Superior temporal gyrus (tissue), 1 donor: ENCODE results near the gene MAPK12.

Experiments used
- DNase-seq: peaks from one replicate; pipeline ENCODE4 v3.0.0-alpha.2; 2016; ENCODE audit errors: extremely low spot score

MAPK12 gene

DNA sequence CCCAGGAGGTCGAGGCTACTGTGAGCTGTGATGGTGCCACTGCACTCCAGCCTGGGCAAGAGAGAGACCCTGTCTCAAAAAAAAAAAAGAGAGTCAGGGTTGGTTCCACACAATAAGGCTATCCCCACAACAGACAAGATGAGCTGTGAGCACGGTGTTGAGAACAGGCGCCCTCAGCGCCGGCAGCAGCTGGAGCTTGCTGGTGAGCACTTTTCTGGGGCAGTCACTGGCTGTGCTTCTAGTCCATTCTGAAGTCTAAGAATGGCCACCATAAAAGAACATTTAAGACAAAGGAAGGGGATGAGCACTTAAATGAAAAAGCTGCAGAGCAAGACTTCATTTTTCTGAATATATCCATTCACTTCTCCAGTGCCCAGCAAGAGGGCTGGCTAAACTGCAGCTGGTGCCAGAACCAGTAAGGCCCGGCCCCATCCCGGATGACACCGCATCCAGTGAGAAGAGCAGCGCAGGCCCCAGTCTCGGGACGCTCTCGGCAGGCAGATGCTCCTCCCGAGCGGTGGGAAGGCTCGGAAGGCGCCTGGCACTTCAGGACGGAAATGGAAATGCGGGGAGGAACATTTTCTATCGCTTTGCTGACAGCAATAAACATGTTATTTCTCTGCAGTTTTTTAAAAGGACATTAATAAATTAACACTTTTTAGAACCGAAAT is 28.9 kb downstream of the MAPK12 start:
- DNase-seq, result no peak

DNA sequence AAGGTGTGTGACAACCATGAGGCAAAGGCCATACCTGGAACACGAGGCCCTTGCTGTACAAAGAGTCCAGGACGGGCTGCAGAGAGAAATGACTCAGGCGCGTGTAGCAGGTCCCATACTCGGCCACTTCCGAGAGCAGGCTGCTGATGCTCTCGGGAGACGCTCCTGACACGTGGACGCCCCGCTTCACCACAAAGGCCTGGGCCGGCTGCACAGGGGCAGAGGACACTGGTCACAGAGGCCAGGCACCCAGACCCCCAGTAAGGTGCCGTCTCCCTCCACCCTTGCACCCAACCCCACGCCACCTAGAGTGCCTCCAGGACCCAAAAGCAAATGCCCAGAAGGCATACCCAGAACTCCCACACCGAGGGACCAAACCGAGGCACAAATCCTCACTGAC is 32.1 kb downstream of the MAPK12 start:
- no peak for DNase-seq

DNA sequence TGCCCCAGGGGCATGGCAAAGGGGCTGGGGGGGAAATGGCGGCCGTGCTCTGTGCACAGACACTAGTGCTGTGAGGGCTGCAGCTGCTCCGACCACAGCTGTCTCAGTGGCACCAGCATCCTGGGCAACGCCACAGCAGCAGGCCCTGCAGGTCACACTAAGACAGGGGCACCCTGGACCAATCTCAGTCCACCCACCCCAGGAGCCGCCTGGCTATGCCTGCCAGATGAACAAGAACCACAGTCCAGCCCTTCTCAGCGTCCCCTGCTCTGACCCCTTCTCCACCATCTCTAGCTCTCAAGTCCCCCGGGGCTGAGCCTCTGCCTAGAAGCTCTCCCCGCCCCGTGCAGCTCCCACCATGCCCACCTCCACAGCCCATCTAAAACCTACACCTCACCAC is 33.1 kb downstream of the MAPK12 start:
- no peak for DNase-seq

DNA sequence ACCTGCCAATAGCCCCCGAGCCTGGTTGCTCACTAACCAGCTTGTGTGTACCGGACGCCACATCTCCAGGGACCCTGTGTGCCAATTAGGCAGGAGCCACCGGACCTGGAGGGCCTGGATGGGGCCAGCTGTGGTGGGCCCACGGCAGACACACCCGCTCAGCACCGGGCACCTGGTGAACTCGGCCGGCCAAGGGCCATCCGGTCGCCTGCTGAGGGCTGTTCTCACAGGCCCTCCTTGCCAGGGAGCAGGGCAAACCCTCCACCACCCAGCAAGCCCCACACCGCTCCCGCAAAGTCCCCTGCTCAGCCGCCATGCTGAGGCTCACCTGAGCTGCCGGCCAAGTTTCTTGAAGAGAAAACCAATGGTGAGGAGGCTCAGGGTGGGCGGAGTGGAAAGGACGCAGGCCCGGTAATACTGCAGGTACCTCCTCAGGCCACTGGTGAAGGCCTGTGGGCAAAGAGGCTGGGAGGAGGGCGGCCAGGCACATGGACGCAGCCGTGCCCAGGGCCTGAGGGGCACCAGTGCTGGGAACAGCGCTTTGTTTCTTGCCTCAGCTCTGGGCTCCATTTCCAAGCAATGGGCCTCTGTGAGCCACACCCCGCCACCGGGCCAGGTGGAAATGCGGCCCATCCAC is 33.8 kb downstream of the MAPK12 start:
- no peak for DNase-seq

DNA sequence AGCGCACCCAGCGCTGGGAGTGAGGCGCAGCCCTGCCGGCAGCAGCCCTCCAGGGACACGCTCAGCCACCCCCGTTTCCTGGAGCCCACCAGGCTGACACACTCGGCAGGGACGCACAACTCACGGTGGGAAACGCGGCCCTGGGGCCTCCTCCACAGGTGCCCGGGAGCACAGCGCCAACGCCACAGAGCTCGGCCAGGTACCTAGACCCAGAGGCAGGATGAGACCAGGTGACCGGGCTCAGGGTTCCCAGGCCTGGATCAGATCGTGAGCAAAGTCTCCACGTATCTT is 34.7 kb downstream of the MAPK12 start:
- no peak for DNase-seq

DNA sequence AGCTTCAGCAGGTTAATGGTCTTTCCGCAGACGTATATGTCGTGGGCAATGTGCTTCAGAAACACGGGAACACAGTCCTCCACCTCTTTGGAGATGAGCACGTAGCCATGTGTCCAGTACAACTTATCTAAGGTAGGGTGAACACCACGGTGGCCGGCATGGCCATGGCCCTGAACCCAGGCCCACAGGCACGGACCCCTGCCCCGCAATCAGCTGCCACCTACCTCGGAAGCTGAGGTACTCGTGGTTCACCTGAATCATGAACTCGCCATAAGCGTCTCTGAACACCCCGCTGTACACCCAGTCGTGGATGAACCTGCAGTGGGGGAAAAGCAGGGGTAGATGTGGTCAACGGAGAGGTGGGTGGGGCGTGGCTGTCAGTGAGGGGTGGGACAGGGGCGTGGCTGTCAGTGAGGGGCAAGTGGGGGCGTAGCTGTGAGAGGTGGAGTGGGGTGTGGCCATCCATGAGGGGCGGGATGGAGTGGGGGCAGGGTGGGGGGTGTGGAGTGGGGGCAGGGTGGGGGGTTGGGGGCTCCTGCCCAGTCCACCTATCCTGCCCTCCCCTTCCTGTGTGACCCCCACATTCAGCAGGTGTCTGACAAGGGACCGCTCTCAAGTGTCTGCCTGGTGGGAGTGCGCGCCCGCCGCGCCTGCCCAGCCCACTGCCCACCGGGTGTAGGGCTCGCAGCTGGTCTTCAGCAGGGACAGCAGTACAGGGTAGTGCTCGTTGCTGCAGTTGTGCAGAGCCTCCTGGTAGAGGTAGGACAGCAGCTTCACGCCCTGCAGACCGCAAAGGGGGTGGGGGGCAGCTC is 35.2 kb downstream of the MAPK12 start:
- DNase-seq, result no peak

DNA sequence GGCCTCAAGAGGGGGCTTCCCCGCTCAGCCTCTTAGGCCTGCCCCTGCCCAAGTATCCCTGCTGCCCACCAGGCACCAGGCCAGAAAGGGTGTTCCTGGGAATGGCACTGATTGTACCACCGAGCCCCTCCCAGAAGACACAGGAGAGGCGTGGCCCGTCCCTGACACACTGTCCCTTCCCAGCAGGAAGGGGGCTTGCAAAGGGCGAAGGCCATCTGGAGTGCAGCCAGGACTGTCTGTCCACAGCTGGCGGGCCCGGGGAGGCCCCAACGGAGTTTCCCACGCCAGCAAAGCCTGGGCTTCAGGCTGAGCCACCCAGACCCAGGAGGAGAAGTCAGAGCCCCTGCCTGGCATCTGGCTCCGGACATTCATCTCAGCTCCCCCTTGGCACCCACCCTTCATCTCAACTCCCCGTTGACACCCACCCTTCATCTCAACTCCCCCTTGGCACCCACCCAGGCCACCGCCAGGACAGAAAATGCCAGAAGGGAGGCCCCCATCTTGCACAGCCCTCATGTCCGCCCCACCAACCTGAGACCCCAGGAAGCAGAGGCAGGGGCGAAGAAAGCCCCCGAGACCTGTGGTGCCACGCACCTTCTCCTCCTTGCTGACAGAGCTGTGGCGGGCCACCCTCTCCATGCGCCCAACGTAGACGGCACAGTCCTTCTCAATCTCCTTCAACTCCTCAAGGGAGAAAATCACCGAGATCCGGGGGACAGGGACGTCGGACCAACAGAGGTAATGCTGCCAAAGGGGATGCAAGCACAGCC is 36.1 kb downstream of the MAPK12 start:
- no peak for DNase-seq

DNA sequence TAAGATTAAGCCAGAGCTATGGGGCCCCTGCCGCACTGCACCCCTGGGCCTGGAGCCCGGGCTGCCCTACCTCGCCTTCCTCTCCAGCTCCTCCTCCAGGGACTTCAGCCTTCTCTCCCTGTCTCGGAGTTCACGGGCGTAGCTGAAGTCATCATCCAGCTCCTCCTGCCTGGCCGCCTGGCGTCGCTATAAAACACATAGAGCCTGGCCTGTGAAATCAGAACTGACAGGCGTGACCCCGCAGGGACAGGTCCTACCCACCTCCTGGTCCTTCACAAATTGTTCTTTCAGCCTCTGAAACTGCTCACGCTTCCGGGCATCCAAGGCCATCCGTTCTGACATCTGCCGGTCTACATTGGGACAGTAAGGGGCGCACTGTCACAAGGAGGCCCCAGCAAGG is 37.4 kb downstream of the MAPK12 start:
- DNase-seq, result no peak

DNA sequence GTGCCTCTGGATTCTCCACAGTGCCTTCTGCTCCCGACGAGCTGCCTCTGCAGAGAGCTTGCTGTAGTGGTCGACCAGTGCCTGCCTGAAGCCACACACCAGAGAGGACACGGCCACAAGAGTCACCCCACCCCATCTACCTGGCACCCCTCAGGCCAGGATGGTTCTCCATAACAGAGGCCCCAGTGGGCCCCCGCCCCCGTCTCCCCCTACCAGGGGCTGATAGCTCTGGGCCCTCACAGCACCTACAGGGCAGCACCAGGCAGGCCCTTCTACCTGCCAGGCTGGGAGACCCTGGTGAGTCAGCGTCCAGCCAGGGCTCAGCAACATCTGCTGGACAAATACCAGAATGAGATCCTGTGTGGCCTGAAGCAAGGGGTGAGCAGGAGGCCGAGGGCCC is 39.0 kb downstream of the MAPK12 start:
- DNase-seq, result no peak

DNA sequence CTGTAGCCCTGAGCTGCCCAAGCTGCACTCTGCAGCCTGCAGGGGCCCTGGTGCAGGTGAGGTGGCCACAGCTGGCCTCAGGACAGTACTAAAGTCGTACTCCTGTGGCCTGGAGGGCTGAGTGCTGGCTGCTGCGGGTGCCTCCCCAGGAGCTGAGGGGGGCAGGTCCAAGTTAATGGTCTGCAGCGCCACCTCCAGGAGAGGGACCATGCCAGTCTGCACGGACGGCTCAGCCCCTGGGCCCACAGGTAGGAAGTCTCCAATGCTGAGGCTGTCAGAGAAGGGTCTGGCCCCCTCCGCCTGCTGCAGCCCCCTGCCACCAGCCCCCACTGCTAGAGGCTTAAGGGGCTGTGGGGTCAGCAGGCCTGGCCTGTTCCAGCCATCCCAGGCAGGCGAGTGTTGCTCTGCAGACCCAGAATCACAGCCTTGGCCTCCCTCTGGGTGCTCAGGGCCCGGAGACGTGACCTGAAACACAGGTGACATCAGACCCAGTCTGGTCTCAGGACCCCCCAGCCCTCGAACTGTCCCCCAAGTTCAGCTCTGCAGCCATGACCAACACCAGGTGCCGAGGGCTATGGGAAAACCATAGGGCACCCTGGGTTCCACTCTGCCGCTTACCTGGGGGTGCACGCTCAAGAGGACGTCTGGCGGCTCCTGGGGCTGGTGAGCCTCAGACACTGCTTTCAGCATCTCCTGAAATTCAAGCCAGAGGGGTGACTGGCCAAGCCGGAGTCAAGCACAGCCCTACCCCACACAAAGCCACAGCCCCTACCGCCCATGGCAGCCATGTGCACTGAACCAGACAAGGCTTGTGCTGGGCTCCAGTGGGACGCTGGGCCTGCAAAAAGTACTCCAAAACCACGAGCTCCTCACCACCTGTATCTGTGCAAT is 39.8 kb downstream of the MAPK12 start:
- no peak for DNase-seq

DNA sequence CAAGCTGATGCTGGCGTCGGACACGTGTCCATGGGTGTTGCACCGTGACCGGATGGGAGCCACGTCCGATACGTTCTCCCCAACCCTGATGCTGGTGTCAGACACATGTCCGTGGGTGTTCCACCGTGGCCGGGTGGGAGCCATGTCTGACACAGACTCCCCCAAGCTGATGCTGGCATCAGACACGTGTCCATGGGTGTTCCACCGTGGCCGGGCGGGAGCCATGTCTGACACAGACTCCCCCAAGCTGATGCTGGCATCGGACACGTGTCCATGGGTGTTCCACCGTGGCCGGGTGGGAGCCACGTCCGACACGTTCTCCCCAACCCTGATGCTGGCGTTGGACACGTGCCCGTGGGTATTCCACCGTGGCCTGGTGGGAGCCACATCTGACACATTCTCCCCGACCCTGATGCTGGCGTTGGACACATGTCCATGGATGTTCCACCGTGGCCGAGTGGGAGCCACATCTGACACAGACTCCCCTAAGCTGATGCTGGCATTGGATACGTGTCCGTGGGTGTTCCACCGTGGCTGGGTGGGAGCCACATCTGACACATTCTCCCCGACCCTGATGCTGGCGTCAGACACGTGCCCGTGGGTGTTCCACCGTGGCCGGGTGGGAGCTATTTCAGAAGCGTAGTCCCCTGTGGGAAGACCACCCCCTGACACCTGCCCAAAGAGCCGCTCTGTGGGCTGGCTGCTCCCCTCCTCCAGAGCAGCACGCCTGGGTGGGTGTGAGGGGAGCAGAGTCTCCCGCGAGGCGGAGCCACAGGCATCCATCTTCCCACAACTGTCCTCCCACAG is 40.7 kb downstream of the MAPK12 start:
- no peak for DNase-seq

DNA sequence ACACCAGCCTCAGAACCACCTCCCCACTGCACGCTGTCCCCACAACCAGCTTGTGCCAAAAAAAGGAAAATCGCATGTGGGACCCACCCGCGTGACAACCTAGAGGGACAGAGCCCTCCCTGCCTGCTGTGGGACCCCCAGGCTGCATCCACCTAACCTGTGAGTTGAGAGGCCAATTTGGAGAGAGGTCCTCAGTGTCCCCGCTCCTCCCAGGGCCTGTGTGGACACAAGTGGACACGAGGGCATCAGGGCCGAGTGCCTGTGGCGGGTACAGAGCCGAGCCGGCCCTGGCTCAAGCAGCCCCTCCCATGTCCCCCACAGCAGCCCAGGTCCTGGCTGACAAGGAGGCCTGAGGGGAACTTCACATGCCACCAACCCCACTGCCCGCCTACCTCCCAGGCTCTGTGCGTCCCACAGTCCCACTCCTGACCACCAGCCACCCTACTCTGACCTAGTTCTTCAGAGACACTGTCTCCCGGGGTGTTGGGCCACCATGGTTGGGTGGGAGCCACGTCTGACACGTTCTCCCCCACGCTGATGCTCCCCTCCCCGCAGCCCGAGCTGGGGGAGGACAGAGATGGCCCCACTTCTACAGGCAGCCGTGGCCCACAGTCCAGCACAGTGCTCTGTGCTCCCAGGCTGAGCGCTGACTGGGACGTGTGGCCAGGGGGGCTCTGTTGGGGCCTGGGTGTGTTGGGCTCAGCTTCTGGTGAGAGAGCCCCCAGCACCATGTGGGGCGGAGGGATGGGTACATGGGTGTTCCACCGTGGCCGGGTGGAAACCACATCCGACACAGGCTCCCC is 41.5 kb downstream of the MAPK12 start:
- DNase-seq, result no peak

DNA sequence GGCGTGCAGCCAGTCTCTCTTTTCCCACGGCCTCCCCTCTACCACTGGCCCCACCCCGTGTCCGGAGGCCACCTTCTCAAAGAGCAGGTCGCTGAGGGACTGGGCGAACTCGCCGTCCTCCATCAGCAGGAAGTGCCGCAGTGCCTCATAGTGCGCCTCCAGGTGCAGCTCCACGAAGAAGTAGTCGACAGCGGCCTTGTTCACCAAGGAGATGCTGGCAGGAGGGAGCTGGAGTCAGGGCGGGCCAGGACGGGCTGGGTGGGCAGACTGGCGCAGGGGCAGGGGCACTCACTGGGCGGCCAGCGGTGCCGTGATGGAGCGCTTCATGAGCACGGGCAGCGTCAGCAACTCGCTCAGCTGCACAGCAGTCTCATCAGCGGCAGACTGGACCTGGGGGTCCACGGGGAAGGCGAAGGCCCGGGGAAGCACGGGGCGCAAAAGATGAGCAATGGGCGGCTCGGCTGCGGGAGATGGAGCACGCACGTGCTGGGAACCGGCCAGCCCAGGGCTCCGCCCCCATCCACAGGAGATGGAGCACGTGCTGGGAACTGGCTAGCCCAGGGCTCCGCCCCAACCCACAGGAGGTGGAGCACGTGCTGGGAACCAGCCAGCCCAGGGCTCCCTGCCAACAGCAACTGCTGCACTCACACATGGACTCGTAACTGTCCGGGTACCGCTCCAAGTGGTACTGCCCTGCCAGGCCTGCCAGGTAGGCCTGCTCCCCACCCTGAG is 42.3 kb downstream of the MAPK12 start:
- no peak for DNase-seq

DNA sequence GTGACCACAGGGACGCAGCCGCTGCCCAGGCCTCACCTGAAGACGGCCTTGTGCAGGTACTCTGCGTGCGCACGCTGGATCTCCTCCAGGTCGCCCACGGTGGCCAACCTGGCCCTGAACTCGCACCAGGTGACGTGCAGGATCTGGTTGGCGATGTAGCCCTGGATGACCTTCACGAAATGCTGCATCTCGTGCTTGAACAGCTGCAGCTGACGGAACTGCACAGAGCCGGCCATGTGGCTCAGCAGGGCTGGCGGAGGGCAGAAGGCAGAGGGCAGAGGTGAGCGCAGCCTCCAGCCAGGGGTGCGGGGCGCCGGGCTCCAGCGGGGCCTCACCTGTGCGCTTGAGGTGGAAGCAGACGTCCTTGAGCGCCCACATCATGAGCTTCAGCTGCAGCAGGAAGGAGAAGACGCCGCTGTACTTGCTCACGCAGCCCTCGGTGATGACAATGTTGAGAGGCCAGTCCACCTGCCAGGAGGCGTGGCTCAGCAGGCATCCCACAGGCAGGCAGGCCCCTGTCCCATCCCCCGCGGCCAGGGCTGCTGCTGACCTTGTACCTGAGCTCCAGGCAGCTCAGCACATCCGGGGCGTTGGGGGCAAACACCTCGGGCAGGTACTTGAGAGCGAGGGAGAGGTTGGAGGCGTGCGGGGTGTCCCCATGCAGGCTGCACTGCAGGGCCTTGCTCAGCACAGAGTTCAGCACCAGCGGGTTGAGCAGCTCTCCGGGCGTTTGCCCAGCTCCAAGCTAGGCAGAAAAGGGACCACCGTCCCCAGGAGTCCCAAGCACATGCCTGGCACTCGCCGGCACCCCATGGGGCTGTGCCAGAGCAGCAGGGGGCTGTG is 43.1 kb downstream of the MAPK12 start:
- no peak for DNase-seq

DNA sequence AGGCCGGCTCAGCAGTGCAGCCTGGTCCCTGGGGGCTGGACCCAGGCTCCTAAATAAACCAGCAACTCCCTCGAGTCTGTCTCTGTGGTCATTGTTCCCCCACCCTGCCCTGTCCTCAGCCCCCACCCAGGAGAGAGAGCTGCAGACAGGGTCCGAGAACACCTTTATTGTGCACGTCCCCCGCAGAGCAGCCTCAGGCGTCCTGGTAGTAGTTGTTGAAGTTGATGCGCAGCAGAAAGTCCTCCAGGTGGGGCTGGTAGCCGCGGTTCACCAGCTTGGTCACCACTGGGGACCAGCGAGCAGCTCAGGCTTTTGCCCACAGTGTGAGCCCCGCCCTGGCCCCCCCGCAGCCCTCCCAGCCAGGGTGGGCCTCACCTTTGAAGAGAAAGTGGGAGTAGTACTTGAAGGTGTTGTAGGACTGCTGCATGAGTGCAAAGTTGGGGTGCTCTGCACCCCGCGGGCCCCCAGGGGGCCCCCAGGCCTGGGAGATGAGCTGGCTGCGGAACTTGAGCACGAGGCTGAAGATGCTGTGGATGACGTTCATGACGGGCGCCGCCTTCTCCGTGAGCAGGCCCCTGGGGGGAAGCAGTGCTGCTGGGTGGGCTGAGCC is 43.8 kb downstream of the MAPK12 start:
- DNase-seq, result no peak

DNA sequence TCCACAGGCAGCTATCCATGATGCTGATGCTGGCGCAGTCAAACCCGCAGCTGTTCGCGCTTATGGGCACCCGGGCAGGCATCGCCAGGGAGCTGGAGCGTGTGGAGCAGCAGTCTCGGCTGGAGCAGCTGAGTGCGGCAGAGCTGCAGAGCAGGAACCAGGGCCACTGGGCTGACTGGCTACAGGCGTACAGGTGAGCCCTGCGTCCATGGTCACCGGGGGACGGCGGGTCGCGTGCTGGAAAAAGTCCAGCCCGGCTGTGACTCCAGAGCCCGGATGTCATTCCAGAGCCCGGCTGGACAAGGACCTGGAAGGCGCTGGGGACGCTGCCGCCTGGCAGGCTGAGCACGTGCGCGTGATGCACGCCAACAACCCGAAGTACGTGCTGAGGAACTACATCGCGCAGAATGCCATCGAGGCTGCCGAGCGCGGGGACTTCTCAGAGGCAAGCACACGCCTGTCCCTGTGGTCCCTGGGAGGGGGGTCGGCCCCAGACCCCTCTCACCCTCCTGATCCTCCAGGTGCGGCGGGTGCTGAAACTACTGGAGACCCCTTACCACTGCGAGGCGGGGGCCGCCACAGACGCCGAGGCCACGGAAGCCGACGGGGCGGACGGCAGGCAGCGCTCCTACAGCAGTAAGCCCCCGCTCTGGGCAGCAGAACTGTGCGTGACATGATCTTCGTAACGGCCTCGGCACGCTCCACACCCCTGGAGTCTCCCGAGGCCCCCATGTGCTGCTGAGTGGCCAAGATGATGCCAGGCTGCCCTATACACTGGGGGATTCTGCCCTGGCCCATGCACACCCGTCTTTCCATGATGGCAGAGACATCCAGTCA is 44.6 kb downstream of the MAPK12 start:
- no peak for DNase-seq
